HG03060 (cell line): ENCODE results near the gene DLX4.

Experiments used
- ATAC-seq: cut with Tn5 transposase; IDR thresholded peaks from one replicate; pipeline ENCODE4 v1.9.1; 2021; ENCODE audit warnings: low read depth, moderate number of reproducible peaks; ENCODE audit not compliant: unreplicated experiment

DLX4 gene

DNA sequence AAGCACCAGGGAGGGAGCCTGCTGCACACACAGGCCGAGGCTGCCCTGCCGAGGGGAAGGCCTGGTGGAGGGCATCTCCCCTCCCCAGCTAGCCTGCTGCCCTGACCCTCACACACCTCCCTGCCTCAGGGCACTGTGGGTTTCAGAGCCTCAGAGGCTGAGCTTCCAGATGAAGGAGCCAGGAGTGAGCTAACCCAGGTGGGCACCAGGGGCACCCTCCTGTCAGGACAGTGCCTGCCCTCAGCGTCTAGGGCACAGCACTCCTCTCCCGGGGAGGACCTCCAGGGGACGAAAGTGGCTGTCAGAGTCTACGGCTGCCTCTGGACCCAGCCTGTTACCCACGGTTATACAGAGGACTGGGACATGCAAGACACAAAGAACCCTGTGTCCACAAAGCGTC is 22.8 kb upstream of the DLX4 start:
- ATAC-seq: no peak

DNA sequence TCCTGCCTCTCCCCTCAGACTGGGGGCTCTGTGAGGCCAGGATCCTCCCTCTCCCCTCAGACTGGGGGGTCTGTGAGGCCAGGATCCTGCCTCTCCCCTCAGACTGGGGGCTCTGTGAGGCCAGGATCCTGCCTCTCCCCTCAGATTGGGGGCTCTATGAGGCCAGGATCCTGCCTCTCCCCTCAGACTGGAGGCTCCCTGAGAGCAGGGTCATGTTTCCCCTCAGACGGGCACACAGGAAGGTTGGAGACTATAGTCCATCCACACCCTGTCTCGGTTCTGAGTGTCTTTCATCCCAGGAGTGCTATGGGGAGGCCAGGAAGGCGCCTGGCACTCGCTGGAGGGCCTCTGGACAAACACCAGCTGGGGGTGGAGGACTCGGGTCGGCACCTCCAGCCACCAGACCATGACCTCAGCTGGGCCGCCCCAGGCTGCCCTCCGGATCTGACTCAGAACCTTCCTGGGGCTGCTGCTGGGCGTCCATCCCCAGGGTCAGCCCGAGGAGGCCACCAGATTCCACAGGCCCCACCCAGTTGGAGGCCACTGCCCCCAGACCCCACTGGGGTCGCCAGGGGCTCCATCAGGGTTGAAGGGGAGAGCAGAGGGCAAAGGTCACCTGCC is 21.9 kb upstream of the DLX4 start:
- ATAC-seq: no peak

DNA sequence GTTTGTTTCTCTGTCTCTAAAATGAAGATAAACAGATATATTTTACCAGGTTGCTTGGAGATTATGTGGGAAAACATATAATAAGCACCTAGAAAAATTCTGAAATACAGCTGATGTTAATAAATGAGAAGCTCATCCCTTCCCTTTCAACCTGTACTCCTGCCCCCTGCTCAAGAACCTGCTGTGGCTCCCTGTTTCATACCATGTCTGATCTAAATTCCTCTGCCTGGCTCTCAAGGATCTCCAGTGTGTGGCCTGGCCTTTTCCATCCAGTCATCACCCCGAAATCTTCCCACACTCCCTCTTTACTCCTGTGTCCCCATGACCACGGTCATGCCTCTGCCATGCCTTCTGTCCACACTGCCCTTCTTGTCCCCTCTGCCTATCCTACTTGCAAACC is 19.4 kb upstream of the DLX4 start:
- no peak for ATAC-seq

DNA sequence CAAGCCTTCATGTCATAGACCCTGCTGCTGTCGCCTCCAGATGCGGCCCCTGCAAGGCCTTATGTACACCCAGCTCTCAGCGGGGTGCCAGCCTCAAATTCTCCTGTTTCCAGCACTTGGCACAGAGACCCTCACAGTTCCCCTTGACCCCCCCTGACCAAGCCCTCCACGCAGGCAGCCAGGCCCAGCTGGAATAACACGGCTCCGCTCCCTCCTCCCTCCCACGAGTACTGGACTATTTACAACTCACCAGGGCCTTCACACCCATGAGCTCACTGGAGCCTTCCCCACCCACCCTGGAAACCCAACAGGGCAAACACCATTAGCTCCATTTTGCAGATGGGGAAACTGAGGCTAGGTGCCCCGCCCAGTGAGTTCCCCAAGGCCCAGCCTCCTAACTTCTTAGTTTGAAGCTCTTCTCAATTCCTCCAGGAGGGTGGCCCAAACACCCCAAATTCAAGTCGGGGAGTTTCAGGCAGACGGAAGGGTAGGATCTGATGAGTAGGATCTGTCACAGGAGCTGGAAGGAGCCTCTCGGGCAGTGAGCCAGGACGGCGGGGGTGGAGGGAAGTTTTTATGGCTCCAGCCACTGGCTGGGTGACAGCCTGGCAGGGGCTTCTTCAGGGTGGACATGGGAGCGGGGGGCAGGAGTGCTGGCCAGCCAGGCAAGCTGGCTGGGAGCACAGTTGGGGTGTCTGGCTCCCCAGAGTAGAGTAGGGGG is 17.5 kb upstream of the DLX4 start:
- ATAC-seq: no peak

DNA sequence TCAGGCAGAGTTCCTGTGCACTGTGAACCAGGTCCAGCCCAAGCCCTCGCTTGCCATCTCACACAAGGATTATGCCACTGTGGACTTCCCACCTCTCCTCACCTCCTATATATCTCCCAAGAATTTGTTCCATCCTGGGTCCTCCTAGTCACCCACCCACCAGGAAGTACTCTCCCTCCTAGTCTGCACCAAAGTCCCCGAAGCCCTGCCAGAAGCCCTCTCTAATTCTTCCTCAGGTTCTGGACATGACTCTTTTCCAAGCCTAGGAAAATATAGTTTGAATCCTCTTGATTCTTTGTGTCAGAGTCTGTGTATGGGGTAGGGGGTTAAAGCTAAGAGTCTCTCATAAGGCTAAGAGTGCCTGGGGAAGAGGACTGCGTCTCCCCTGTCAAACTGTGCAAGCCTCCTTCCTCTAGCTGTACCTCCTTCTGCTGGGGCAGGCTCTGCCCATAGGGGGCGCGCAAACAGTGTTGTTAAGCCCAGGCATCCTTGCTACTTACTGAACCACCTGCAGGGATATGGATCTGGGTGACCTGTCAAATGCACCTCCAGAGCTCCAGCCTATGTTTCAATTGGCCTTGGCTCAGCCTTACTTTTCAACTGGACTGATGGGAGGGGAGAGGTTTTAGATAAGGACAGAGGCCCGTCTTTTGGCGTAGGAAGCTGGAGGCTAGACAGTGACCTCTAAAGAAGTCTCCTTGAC is 16.6 kb upstream of the DLX4 start:
- no peak for ATAC-seq

DNA sequence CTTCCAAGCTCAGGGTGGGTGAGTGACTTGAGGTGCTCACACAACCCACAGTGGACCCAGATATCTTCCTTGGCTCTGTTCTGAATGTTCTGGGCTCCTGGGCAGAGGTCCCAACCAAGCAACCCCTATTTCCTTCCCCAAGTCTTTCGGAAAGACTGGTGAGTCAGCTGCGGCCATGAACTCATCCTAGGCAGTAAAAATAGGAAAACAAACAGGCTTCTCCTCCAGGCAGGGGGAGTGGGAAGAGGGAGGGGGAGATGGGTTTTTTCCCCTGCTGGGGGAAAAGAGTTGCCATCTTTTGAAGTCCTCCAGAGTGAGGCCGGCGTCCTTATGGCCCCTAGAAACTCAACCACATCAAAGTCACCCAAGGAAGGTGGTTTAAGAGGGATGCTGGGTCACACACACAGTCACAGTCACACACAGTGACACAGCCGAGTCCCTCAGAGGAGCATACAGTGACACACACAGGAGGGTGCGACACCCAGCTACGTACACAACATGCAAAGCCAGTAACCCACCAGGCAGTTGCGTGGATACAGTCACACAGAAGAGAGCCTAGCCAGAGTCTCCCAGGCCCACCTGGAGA is 16.0 kb upstream of the DLX4 start:
- no peak for ATAC-seq

DNA sequence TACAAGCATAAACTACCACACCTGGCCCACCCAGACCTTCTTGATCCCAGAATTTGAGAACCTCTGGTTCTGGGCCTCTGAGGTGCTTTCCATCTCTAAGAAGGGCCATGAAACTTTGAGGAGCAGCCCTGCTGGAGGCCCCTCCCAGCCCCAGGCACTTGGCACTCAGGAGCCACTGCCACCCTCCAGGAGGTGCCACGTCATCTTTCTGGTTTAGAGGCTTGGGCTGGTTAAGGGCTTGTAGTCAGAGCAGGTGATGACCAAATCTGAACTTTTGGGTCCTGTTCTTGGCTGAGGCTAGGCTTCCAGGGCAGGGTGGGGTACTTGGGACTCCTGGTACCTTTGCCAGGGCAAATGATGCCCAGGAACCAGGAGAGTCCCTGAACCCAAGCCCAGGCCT is 13.8 kb upstream of the DLX4 start:
- ATAC-seq: no peak

DNA sequence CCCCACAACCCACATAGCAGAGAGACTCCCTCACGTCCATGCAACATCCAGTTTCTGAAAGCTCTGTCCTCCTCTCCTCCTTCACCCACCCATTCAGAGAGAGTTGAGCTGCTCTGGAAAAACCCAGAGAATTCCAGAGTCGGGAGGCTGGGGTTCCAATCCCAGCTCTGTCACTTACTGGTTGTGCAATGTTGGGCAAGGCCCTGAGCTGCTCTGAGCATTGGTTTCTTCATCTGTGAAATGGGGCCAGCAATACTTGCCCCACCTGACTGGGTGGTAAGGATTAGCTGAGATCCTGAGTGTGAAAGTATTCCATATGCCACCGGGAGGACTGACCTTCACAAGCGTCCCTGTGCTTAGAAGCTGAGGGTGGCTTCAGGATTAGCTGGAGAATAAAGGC is 12.2 kb upstream of the DLX4 start:
- no peak for ATAC-seq

DNA sequence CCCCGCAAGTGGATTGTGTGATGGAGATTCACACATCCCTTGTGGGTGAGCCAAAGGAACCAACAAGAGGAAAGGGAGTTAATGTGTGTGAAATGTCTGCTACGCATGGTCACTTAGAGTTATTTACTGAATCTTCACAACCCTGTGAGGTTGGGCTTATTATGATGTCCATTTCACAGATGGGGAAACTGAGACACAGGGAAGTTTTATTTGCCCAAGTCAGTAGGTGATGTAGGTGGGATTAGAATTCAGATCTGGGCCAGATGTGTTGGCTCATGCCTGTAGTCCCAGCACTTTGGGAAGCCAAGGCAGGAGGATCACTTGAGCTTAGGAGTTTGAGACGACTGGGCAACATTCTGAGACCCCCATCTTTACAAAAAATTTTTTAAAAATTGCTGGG is 11.6 kb upstream of the DLX4 start:
- ATAC-seq: no peak

DNA sequence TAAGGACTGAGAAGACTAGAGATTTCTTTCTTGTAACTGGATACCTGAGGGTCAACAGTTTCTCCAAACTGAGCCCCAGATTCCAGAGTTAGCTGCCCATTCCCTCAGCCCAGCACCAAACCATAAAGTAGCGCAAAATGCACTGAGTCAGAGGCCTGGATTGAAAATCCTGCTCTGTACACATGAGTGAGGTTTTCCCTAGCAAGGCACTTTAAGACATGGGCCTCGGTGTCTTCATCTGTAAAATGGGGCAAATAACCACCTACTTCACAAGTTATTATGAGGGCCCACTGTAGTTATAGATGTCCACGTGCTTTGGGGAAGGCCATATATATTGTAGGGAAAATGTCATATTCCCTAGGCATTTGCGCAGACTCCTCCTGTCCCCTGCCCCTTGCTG is 10.3 kb upstream of the DLX4 start:
- ATAC-seq: no peak

DNA sequence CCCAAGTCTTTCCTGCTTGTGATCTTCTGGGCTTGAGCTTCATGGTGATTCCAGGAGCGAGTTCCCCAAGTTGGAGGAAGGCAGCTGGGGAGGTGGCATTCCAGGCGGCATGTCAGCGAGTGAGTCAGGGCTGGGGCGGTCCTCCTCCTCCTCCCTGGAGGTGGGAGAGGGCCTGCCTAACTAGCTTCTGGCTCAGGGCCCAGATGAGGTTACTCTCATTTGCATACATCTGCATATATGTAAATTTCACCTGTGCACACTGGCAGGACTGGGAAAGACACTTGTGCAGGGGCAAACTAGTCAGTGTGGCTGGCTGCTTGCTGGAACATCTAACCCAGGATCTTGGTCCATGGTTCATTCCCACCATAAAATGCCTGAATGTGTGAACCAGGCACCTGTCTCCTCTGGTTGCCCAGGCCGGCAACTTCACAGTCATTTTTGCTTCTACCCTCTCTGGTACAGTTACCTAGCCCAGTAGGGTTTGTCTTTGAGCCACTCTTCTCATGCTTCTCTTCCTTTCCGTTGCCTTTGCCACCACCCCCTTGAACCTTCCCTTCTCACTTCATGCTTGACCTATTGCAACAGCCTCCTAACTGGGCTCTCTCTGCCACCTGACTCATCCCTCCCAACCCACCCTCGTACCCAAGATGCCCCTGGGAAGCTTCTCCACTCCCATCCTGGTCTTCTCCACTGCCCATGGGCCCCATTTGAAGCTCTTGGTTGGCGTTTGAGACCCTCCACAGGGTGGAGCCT is 9.6 kb upstream of the DLX4 start:
- ATAC-seq: no peak

DNA sequence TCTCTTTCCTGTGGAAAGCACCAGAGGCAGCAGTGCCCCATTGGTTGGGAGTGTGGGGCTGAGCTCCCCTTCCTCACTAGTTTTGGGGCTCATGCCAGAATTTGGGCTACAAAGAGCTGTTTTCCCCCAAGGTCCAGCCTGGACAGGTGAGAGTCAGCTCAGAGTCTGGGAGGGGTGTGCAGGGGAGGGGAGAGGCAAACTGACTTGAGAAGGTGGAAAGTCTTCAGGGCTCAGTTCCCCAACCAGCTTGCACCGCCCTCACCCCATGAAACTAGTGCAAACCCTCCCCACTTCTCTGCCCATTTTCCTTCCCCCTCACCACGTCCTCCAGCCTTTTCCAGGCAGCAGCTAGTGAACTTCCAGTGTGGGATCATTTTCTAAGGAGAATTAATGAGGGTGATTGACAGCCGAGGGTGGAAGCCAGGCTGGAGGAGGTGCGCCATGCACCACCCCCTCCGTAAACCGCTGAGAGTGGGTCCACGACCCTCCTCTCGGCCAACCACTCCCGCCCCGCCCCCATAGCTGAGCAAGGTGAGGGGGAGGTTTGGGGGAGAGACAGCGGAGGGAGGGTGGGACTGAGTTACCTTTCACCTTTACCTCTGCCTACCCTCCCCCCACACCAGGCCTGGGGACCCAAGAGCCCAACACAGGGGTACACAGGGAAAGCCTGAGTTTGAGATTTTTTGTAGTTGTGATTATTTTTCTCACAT is 6.2 kb upstream of the DLX4 start:
- no peak for ATAC-seq

DNA sequence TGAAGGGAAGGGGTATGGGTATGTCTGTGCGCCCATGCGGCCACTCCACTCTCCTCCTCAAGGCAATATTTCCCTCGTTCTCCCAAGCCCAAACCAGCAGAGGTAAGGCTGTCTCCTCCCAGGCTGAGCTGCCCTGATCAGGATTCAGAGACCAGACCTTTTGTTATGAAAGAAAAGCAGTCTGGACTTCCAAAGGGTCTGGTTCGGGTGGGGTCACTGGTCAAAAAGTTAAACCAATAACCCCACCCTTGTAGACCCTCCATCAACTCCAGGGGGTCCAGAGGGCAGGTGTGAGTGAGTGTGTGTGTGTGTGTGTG is 5.7 kb upstream of the DLX4 start:
- no peak for ATAC-seq

DNA sequence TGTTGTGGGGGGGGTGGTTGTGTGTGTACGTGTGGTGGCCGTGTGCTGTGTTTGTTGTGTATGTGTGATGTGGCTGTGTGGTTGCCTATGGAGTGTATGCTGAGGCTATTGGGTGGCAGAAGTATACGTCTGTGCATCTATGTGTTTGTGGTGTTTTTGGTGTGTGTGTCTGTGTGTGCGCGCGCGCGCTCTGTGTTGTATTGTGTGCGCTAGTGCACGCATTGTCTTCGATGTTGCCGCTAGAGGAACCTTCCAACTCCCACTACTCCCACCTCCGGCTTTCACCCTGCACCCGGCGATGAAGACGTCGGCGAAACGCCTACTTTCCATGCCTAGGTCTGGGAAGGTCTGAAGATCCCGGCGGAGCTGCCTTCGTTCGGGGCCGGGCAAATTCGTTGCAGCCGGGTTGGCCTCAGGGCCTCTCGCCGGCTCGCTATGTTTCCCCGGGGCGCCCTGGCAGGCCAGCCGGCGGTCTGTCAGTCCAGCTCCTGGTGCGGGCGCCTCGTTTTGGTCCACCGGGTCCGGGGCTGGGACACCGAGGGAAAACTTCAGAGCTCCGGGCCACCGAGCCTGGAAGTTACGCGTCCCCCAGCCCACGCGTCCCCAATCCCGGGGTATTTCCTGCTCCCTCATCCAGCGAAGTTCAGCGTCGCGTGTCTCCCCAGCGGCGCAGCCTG is 5.2 kb upstream of the DLX4 start:
- ATAC-seq: no peak

DNA sequence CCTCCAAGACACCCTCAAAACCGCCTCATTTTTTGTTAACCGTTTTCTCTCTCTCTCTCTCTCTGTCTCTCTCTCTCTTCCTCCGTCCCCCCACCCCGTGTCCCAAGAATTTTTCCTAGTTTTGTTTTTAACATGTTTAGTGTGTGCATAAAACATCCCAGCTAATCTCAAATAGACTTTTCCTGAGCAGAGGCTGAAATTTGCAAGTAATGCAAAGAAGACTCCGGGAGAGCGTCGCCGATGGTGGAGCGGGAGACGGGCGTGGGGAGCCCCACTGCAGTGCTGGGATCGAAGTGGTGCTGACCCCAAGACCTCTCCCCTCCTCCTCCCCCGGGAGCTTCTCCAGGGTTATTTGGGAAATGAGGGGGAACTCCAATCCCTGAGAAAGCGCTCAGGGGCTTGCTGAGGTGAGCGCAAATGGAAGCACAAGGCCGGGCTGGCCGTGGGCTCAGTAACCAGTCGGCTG is 4.7 kb upstream of the DLX4 start:
- no peak for ATAC-seq

DNA sequence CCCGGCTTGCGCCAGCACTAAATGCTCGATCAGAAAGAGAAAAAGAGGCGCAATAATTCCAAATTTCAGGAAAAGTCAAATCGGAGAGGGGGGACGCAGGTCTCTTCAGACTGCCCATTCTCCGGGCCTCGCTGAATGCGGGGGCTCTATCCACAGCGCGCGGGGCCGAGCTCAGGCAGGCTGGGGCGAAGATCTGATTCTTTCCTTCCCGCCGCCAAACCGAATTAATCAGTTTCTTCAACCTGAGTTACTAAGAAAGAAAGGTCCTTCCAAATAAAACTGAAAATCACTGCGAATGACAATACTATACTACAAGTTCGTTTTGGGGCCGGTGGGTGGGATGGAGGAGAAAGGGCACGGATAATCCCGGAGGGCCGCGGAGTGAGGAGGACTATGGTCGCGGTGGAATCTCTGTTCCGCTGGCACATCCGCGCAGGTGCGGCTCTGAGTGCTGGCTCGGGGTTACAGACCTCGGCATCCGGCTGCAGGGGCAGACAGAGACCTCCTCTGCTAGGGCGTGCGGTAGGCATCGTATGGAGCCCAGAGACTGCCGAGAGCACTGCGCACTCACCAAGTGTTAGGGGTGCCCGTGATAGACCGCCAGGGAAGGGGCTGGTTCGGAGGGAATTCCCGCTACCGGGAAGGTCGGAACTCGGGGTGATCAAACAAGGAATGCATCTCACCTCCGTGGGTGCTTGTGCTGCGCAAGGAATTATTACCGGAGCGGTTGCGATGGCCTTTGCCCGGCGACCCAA is 4.0 kb upstream of the DLX4 start:
- no peak for ATAC-seq

DNA sequence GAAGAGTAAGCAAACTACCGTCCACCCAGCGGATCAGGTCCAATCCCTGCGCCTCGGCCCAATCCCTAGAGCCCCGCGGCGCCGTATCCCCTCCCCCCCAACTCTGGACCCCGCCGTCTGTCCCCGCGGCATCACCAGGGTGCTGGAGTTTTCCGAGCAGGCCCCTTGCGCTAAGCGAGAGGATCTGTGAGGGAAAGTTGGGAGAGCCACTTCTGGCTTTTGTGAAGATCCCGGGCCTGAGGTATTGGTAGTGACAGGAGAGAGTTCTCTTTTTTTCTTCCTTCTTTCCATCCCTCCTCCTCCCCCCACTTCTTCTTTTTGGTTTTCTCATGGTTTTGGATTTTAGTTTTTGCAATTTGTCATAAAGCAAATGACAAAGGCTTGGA is 3.5 kb upstream of the DLX4 start:
- ATAC-seq: no peak

DNA sequence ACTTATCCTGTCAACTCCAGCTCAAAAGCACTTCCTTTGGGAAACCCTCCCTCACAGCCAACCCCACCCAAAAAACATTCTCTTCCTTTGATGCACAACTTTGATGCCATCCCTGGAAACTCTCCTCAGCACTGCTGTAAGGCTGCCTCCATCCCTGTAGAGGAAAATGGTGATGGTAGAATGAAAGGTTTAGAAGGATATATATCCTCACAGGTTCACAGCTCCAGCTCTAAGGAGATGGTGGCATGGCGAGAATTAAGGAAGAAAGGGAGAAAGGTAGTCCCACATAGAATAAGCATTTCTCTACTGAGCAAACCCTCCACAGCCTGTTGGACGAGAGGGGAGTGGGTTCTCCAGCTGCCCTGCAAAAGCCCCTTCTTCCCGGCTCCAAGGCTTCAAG is 2.2 kb upstream of the DLX4 start:
- ATAC-seq: no peak

DNA sequence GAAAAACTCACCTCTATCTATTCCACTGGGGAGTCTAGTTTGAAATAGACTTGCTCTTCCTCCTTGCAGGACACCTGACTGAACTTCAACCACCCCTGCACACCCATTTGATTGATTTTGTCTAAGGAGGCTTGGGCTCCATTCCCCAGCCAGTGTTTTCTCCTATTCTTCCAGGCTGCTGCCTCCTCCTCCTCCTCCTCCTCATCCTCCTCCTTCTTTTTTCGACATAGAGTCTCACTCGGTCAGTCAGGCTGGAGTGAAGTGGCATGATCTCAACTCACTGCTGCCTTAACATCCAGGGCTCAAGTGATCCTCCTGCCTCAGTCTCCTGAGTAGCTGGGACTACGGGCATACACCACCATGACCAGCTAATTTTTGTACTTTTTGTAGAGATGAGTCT is 1.8 kb upstream of the DLX4 start:
- no peak for ATAC-seq
